Camera-type eye (tissue), 1 donor: ENCODE results near the gene PCYT2. TPM values are rescaled to one million over a fixed set of nuclear protein-coding genes. Genes with fewer than 3 reads are reported as not detected.

ENCODE experiments used
- total RNA-seq: library from RNA; depleted of rRNA; stranded (reverse); fragments of >200 nt; gene quantifications from one replicate; pipeline ENCODE4 v1.2.3, GENCODE V29; 2014

The PCYT2 gene
- total RNA-seq: 16.2 TPM

DNA sequence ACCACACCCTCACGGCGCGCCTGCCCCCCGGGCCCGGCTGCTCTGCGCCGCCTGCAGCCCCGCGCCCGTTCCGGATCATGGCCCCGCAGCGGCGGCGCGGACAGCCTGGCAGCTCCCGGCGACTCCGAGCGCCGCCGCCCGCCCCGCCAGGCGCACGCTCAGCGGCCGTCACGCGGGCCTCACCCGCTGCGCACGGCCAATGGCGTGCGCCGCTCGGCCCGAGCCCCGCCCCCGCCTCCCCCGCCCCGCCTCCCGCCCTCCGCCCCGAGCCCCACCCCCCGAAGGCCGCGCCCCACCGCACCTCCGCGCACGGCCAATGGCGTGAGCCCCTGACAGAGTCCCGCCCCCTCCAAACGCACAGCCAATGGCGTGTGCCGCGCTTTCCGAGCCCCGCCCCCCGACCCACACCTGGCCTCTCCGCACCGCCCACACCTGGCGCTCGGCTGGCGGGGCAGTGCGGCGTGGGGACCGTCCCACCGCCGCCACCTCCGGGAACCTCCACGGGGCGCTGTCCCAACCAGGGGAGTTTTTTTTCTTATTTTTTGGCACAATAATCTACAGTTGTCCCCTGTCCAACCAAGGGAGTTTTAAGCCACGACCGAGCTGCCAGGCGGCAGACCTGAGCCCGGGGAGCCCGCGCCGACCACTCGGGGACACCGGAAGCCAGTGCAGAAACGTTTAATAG is at the start of gene PCYT2:
Gene PCYT2, minus strand, starts transcription at position 123 of the 685 bp plus-strand sequence. Its CDS starts 44 bp downstream, at position 79.

DNA sequence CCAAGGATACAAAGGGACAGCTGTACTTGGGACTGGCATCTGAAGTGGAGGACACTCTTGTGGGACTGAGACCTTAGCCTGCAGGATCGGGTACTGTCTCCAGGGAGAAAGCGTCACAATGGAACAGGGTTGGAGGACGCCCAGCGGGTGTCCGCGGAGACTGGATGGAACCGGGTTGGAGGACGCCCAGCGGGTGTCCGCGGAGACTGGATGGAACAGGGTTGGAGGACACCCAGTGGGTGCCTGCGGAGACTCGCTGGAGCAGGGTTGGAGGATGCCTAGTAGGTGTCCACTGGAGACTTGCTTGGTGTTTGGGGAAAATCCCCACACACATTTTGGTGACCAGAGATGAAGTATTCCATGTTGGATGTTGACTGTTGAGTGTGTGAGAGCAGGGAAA is 36.0 kb upstream of the PCYT2 start, which contains the start of gene MYADML2:
Gene MYADML2, minus strand, starts transcription at position 45 of the 400 bp plus-strand sequence. CDS start 5,492 bp downstream, outside the sequence.

DNA sequence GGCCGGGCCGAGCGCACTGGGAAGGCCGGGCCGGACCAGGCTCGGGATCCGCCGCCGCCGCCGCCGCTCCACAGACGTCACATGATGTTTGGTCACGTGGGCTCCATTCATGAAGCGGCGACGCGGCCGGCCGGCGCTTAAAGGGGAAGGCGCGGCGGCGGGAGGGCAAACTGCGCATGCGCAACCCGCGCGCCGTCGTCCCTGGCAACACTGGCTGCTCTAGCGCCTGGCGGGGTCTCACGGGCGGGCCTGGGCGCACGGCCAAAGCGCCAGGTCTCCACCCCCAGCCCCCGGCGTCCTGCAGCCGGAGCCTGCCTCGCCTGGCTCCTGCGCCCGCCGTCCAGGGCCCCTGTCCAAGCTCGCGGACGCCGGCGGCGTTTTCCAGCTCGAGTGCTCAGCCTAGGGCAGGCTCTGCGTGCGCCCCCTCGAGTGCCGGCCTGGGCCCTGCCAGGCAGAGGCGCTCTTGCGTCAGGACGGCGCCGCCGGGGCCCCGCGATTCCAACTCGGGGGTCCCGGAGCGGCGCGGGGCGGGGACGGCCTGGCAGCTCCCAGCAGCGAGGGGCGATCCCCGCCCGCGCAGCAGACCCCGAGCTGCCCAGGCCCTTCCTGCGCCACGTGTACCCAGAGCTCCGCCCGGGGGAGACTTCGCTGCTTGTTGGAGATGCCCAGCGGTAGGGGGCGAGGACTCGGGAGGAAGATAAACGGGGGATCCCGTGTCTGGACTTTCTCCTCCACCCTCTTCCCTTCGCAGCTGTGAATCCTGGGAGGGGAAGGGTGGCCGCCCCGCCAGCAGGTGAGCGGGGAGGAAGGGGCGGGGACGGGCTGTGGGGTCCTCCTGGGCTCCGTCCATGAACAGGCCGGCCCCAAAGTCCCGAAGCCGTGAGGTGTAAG is 16.7 kb upstream of the PCYT2 start, which contains the start of gene MAFG:
Gene MAFG, minus strand, starts transcription at position 83 of the 891 bp plus-strand sequence. CDS start 4,550 bp downstream, outside the sequence.

DNA sequence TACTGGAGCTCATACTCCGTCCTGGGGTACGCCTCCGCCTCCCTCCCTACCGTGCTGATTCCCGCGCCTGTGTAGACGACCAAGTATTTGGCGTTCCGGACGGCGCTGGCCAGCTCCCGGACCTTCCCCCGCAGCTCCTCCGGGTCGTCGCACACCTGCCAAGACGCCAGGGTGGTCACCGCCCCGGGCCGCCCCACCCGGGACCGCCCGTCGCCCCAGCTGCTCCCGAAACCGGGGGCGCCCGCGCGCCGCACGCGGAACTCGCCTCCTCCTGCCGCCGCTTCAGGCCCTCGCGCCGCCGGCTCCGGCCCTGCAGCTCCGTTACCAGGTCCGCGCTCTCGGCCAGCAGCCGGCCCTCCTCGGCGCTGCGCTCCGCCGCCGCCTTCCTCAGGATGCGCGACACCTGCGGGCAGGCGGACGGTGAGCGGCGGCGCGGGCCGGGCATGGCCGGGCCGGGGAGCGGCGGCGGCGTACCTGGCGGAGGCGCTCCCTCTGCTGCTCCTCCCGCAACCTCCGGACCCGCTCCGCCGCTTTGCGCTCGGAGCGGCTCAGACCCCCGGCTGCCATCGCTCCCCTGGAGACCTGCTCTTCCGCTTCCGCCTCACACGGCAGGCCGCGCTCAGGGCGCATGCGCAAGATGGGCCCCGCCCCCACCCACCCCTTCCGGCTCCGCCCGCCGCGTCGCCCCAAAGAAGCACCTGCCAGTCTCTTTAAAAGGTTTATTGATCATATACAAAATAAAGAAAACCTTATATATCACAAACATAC is 6.5 kb upstream of the PCYT2 start, which contains the start of gene SIRT7:
Gene SIRT7, minus strand, starts transcription at position 612 of the 768 bp plus-strand sequence. Its CDS starts 45 bp downstream, at position 567.

DNA sequence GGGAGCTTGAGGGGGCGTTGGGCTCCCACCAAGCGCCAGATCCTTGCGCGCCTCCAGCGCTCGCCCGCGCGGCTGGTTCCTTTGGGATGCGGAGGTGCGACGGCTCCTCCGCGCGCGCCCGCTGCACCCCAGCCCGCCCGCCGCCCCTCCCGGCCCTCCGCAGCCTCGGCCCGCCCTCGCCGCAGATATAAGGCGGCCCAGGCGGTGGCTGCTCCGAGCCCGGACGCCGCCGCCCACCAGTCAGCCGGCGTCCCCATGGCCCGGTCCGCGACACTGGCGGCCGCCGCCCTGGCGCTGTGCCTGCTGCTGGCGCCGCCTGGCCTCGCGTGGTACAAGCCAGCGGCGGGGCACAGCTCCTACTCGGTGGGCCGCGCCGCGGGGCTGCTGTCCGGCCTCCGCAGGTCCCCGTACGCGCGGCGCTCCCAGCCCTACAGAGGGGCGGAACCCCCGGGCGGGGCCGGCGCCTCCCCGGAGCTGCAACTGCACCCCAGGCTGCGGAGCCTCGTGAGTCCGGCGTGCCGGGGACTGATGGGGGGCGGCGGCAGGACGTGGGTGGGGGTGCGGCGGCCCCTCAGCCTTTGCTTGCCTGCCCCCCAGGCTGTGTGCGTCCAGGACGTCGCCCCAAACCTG is 9.1 kb downstream of the PCYT2 start, which contains the start of gene NPB:
Gene NPB, plus strand, starts transcription at position 216 of the 630 bp plus-strand sequence. Its CDS starts 40 bp downstream, at position 256.

DNA sequence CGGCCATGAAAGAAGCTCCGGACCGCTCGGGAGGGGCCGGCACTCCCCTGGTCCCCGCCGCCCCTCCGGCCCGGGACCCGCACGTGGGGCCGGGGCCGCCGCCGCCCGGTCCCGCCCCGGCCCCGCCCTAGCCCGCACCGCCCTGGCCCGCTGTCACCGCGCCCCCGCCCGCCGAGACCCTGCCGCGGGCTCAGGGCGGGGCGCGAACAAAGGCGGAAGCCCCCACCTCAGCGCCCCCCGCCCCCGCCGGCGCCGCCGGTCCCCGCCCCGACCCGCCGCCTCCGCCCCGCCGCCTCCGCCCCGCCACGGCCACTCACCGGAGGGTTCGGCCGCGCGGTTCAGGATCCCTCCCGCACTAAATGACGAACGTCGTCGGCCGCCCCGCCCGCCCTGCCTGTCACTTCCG is 40.2 kb downstream of the PCYT2 start, which contains the start of gene ARHGDIA:
Gene ARHGDIA, minus strand, starts transcription at position 357 of the 406 bp plus-strand sequence. CDS start 1,407 bp downstream, outside the sequence.

DNA sequence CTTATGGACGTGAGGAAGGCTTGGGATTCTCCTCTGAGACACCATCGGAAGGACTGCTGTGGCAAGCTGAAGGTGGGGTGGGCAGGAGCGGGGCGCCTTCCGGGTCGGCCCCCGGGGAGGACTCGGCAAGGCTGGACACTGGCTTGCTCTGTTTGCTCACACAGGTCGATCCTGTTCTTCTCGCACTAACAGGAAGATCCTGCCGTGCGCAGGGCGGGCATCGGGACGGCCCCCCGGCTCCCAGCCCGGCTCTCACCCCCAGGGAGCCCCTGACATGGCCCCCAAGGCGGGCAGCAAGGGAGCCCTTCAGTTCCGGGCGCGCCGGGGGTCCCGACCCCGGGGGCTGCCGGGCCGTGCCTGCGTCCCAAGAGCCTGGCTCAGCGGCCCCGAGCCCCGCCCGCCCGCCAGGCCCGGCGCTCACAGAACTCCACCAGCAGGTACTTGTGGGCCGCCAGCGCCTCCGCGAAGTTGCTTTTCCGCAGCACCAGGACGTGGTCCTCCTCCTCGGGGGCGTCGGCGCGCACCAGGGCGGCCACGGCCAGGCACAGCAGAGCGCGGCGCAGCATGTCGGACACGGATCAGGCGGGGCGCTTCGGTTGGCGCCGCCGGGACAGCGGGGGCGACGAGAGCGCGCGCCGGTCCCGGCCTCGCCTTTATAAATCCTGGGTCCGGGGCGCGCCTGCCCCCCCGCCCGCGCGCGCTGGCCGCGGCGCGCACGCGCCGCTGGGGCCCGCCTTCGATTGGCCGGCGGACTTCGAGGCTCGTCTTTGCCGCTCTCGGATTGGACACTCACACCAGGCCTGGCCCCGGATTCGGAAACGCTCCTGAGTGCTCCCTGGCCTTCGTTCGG is 51.1 kb downstream of the PCYT2 start, which contains the start of gene P4HB:
Gene P4HB, minus strand, starts transcription at position 630 of the 850 bp plus-strand sequence. Its CDS starts 64 bp downstream, at position 566.

Other genes starting within 250 kb of the PCYT2 start
- gene OXLD1, start 244.8 kb downstream of the PCYT2 start, total RNA-seq: 21.6 TPM
- gene CCDC137, start 244.7 kb downstream of the PCYT2 start, total RNA-seq: 33.9 TPM
- gene ARL16, start 227.6 kb downstream of the PCYT2 start, total RNA-seq: 39.8 TPM
- gene HGS, start 227.4 kb downstream of the PCYT2 start, total RNA-seq: 54.9 TPM
- gene MRPL12, start 208.0 kb downstream of the PCYT2 start, total RNA-seq: 9.3 TPM
- 12.3 TPM for gene SLC25A10, start 199.1 kb downstream of the PCYT2 start, total RNA-seq
- gene GCGR, start 107.2 kb downstream of the PCYT2 start, total RNA-seq: 0.27 TPM
- gene MCRIP1, start 78.1 kb downstream of the PCYT2 start, total RNA-seq: 76.1 TPM
- gene PPP1R27, start 76.3 kb downstream of the PCYT2 start, total RNA-seq: not detected
- 232 TPM for gene P4HB, start 50.9 kb downstream of the PCYT2 start, total RNA-seq
- gene ARHGDIA, start 40.1 kb downstream of the PCYT2 start, total RNA-seq: 54.5 TPM
- 77.1 TPM for gene ALYREF, start 19.8 kb downstream of the PCYT2 start, total RNA-seq
- 86.6 TPM for gene ANAPC11, start 19.7 kb downstream of the PCYT2 start, total RNA-seq
- 4.9 TPM for gene NPB, start 9.2 kb downstream of the PCYT2 start, total RNA-seq
- 13.4 TPM for gene SIRT7, start 6.8 kb upstream of the PCYT2 start, total RNA-seq
- gene MAFG, start 16.3 kb upstream of the PCYT2 start, total RNA-seq: 17.0 TPM
- gene PYCR1, start 25.9 kb upstream of the PCYT2 start, total RNA-seq: 54.3 TPM
- 3.1 TPM for gene MYADML2, start 35.8 kb upstream of the PCYT2 start, total RNA-seq
- 2.0 TPM for gene NOTUM, start 49.8 kb upstream of the PCYT2 start, total RNA-seq
- gene ASPSCR1, start 66.2 kb upstream of the PCYT2 start, total RNA-seq: 29.6 TPM
- 20.3 TPM for gene CENPX, start 111.5 kb upstream of the PCYT2 start, total RNA-seq
- 15.0 TPM for gene LRRC45, start 111.9 kb upstream of the PCYT2 start, total RNA-seq
- 17.8 TPM for gene RAC3, start 120.3 kb upstream of the PCYT2 start, total RNA-seq
- 39.0 TPM for gene DCXR, start 126.3 kb upstream of the PCYT2 start, total RNA-seq
- 43.2 TPM for gene RFNG, start 140.4 kb upstream of the PCYT2 start, total RNA-seq
- gene GPS1, start 140.5 kb upstream of the PCYT2 start, total RNA-seq: 120 TPM
- gene DUS1L, start 154.4 kb upstream of the PCYT2 start, total RNA-seq: 60.2 TPM
- gene FASN, start 186.8 kb upstream of the PCYT2 start, total RNA-seq: 61.6 TPM